Loucy (cell line): ENCODE data around the gene PMFBP1.

Experiments
- H2AFZ ChIP-seq: fragments of 200-600 bp; sonication (generic); 2 replicates; pipeline ENCODE4 v1.6.0; 2016; ENCODE audit warnings: antibody characterized with exemption, mild to moderate bottlenecking, low read length, moderate library complexity
- H3F3A ChIP-seq: fragments of 200-600 bp; 2 replicates; pipeline ENCODE4 v1.6.0; 2016; ENCODE audit warnings: antibody characterized with exemption, low read depth, mild to moderate bottlenecking
- H3K27me3 ChIP-seq: fragments of 200-600 bp; sonication (generic); 2 replicates; pipeline ENCODE4 v1.6.1; 2014; ENCODE audit warnings: low read length, mild to moderate bottlenecking; ENCODE audit not compliant: insufficient read depth, poor library complexity, severe bottlenecking
- H3K36me3 ChIP-seq: fragments of 200-600 bp; sonication (generic); 2 replicates; pipeline ENCODE4 v1.6.1; 2016; ENCODE audit warnings: low read length; ENCODE audit not compliant: insufficient read depth
- H3K4me1 ChIP-seq: fragments of 200-600 bp; sonication (generic); 2 replicates; pipeline ENCODE4 v1.5.1; 2014; ENCODE audit warnings: low read length, mild to moderate bottlenecking; ENCODE audit not compliant: insufficient read depth, poor library complexity, severe bottlenecking
- H3K4me2 ChIP-seq: fragments of 200-600 bp; sonication (generic); 2 replicates; pipeline ENCODE4 v1.6.0; 2014; ENCODE audit warnings: antibody characterized with exemption, low read length, low read depth, mild to moderate bottlenecking; ENCODE audit not compliant: poor library complexity, severe bottlenecking
- H3K4me3 ChIP-seq: fragments of 200-600 bp; sonication (generic); 2 replicates; pipeline ENCODE4 v1.5.1; 2014; ENCODE audit warnings: low read length, mild to moderate bottlenecking, mixed read lengths; ENCODE audit not compliant: poor library complexity, severe bottlenecking
- H3K79me2 ChIP-seq: fragments of 200-600 bp; sonication (generic); 2 replicates; pipeline ENCODE4 v1.6.1; 2014; ENCODE audit warnings: low read length; ENCODE audit not compliant: insufficient read depth
- H3K9ac ChIP-seq: fragments of 200-600 bp; sonication (generic); 2 replicates; pipeline ENCODE4 v1.6.0; 2014; ENCODE audit warnings: mild to moderate bottlenecking, low read depth, low read length, moderate library complexity; ENCODE audit not compliant: poor library complexity, severe bottlenecking
- H3K9me2 ChIP-seq: fragments of 200-600 bp; sonication (generic); replicated peaks from 2 replicates; pipeline ENCODE4 v1.6.1; 2016; ENCODE audit warnings: low read depth, low read length, mixed read lengths
- H3K9me3 ChIP-seq: fragments of 200-600 bp; sonication (generic); 2 replicates; pipeline ENCODE4 v1.6.1; 2014; ENCODE audit warnings: mild to moderate bottlenecking, antibody characterized with exemption, low read length, low read depth; ENCODE audit not compliant: insufficient read depth
- H4K20me1 ChIP-seq: fragments of 200-600 bp; sonication (generic); 2 replicates; pipeline ENCODE4 v1.6.0; 2014; ENCODE audit warnings: antibody characterized with exemption, low read length, mild to moderate bottlenecking; ENCODE audit not compliant: insufficient read depth, poor library complexity, severe bottlenecking
- EZH2phosphoT487 ChIP-seq: fragments of 200-600 bp; IDR thresholded peaks from 2 replicates; pipeline ENCODE4 v1.6.1; 2018; ENCODE audit warnings: antibody characterized with exemption, mild to moderate bottlenecking, moderate library complexity, borderline replicate concordance
- TF ChIP-seq, protein P1 (sequence below): fragments of 200-600 bp; sonication (generic); conservative IDR thresholded peaks from 2 replicates; pipeline ENCODE4 v1.5.1; 2014; ENCODE audit warnings: mild to moderate bottlenecking, antibody characterized with exemption, low read length

Gene PMFBP1

GRCh38 chr16:72211110-72211509 lies 39.2 kb upstream of the PMFBP1 start:
- TF ChIP-seq, protein P1, sequence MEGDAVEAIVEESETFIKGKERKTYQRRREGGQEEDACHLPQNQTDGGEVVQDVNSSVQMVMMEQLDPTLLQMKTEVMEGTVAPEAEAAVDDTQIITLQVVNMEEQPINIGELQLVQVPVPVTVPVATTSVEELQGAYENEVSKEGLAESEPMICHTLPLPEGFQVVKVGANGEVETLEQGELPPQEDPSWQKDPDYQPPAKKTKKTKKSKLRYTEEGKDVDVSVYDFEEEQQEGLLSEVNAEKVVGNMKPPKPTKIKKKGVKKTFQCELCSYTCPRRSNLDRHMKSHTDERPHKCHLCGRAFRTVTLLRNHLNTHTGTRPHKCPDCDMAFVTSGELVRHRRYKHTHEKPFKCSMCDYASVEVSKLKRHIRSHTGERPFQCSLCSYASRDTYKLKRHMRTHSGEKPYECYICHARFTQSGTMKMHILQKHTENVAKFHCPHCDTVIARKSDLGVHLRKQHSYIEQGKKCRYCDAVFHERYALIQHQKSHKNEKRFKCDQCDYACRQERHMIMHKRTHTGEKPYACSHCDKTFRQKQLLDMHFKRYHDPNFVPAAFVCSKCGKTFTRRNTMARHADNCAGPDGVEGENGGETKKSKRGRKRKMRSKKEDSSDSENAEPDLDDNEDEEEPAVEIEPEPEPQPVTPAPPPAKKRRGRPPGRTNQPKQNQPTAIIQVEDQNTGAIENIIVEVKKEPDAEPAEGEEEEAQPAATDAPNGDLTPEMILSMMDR, result no peak
- TF ChIP-seq EZH2phosphoT487, result no peak
- no peak overlapping the region for H3K4me3 ChIP-seq
- H3K4me1 ChIP-seq, result no peaks in the 10 kb centered on the region
- no peaks in the 10 kb centered on the region for H3K27me3 ChIP-seq
- H4K20me1 ChIP-seq, result no peaks in the 10 kb centered on the region
- no peaks in the 10 kb centered on the region for H3K9me2 ChIP-seq
- H3K4me2 ChIP-seq, result no peak overlapping the region
- H3K9me3 ChIP-seq, result 0 out of 2 replicates have a peak, but pooled peaks cover 8% of the 10 kb centered on the region
- no peaks in the 10 kb centered on the region for H3K79me2 ChIP-seq
- no peak overlapping the region for H2AFZ ChIP-seq
- no peaks in the 10 kb centered on the region for H3K36me3 ChIP-seq
- H3F3A ChIP-seq, result no peaks in the 10 kb centered on the region
- no peak overlapping the region for H3K9ac ChIP-seq

DNA sequence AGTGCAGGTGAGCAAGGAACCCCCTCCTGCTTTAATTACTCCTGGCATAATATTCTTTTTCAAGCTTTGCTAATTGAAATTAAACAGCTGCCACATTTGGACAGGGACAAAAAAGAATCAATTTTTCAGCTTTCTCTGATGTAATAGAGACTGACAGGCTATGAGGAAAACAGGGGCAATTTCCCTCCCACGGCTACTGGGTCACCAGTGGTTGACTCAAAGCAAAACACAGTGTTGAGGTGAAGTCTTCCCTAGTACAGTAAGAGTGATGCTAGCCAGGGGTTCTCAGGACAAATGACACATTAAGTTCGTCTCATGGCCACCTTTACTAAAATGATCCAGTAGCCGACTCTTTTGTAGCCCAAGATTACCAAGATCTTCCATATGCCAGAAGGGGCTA lies 38.6 kb upstream of the PMFBP1 start:
- H2AFZ ChIP-seq, result no peak overlapping the region
- no peak overlapping the region for H3K4me2 ChIP-seq
- H3K9ac ChIP-seq, result no peak overlapping the region
- 0 out of 2 replicates have a peak, but pooled peaks cover 8% of the 10 kb centered on the region for H3K9me3 ChIP-seq
- no peaks in the 10 kb centered on the region for H3K27me3 ChIP-seq
- no peaks in the 10 kb centered on the region for H3K4me1 ChIP-seq
- TF ChIP-seq, protein P1, result no peak
- TF ChIP-seq EZH2phosphoT487, result no peak
- no peak overlapping the region for H3K4me3 ChIP-seq
- no peaks in the 10 kb centered on the region for H3K36me3 ChIP-seq
- no peaks in the 10 kb centered on the region for H3K79me2 ChIP-seq
- H4K20me1 ChIP-seq, result no peaks in the 10 kb centered on the region
- no peaks in the 10 kb centered on the region for H3K9me2 ChIP-seq
- no peaks in the 10 kb centered on the region for H3F3A ChIP-seq

GRCh38 chr16:72210072-72210471 lies 38.1 kb upstream of the PMFBP1 start:
- no peaks in the 10 kb centered on the region for H3K27me3 ChIP-seq

More at GRCh38 chr16:72210072-72210471, 38.1 kb upstream of the PMFBP1 start:
- Histone ChIP-seq H3K9ac (no peak overlapping the region), H3K9me3 (0 out of 2 replicates have a peak, but pooled peaks cover 7% of the 10 kb centered on the region), H3K9me2 (no peaks in the 10 kb centered on the region), H3K36me3 (no peaks in the 10 kb centered on the region), H4K20me1 (no peaks in the 10 kb centered on the region), H3K4me2 (no peak overlapping the region), H3F3A (no peaks in the 10 kb centered on the region), H3K79me2 (no peaks in the 10 kb centered on the region), H3K4me1 (no peaks in the 10 kb centered on the region), H2AFZ (no peak overlapping the region), H3K4me3 (no peak overlapping the region)
- TF ChIP-seq, protein P1, result no peak
